AG04450 (cell line): Measurements from ENCODE around the gene USP37. TPM values are rescaled to one million over a fixed set of nuclear protein-coding genes. Genes with fewer than 3 reads are reported as not detected.

Experiments used
- CTCF ChIA-PET: fragments of 300-600, 350-600 bp; formaldehyde crosslinking; extraction: SDS; loops from one replicate; lab custom pipeline; 2022; ENCODE audit warnings: antibody characterized with exemption, inconsistent platforms; lab: Charles Lee
- POLR2A ChIA-PET: fragments of 350-600 bp; formaldehyde crosslinking; extraction: SDS; loops from one replicate; lab custom pipeline; 2021; ENCODE audit warnings: antibody characterized with exemption, inconsistent platforms; lab: Yijun Ruan, JAX
- DNase-seq: peaks from one replicate; pipeline ENCODE4 v3.0.0-alpha.2; 2011; ENCODE audit warnings: low read depth, low spot score
- H3K27ac ChIP-seq: one replicate; pipeline ENCODE4 v1.5.1; 2012; ENCODE audit warnings: low read depth, low read length, control low read depth
- H3K27me3 ChIP-seq: one replicate; pipeline ENCODE4 v1.6.0; 2012; ENCODE audit warnings: low read length; ENCODE audit not compliant: control insufficient read depth, insufficient read depth
- H3K4me3 ChIP-seq: 2 replicates; pipeline ENCODE4 v1.5.1; 2011; ENCODE audit warnings: mild to moderate bottlenecking, low read depth, low read length, control low read depth
- H3K9me3 ChIP-seq: 2 replicates; pipeline ENCODE4 v1.5.1; 2012; ENCODE audit warnings: low read length; ENCODE audit not compliant: control insufficient read depth, insufficient read depth
- polyA plus RNA-seq: library from polyadenylated mRNA; depleted of rRNA; stranded (reverse); fragments of >200 nt; gene quantifications from 2 replicates; pipeline ENCODE4 v1.2.3, GENCODE V29; 2011
- TF ChIP-seq, protein P1 (sequence below): IDR thresholded peaks from 2 replicates; pipeline ENCODE4 v1.5.1; 2011; ENCODE audit warnings: low read depth, low read length, control low read depth, inconsistent platforms

The USP37 gene
- polyA plus RNA-seq, 1 experiment = 4.9 TPM

DNA sequence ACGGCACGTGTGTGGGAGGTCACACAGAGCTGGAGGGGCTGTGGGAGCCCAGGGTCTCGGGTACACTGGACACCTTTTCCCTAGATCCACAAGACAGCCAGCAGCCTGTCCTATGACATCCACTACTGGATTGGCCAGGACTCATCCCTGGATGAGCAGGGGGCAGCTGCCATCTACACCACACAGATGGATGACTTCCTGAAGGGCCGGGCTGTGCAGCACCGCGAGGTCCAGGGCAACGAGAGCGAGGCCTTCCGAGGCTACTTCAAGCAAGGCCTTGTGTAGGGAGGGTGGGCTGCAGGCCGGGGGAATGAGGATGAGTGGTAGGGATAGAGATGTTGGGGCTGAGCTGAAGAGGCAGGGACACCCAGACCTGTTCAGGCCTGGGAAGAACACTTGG, 142.6 kb downstream of the USP37 start:
- ChIA-PET POLR2A (interaction anchor here (0.6 kb wide), 1 partner anchor 75 kb away, joined by 4 read pairs; no protein-coding TSS in a partner anchor), CTCF (interaction anchor here (0.5 to 1.1 kb wide), 2 partner anchors 16 to 133 kb away, joined by 3 read pairs; partner anchors contain the start of gene TMBIM1)
- no peak overlapping the region for H3K27ac ChIP-seq
- no peak overlapping the region for H3K4me3 ChIP-seq
- no peak for DNase-seq
- H3K9me3 ChIP-seq = no peaks in the 10 kb centered on the region
- TF ChIP-seq, protein P1, sequence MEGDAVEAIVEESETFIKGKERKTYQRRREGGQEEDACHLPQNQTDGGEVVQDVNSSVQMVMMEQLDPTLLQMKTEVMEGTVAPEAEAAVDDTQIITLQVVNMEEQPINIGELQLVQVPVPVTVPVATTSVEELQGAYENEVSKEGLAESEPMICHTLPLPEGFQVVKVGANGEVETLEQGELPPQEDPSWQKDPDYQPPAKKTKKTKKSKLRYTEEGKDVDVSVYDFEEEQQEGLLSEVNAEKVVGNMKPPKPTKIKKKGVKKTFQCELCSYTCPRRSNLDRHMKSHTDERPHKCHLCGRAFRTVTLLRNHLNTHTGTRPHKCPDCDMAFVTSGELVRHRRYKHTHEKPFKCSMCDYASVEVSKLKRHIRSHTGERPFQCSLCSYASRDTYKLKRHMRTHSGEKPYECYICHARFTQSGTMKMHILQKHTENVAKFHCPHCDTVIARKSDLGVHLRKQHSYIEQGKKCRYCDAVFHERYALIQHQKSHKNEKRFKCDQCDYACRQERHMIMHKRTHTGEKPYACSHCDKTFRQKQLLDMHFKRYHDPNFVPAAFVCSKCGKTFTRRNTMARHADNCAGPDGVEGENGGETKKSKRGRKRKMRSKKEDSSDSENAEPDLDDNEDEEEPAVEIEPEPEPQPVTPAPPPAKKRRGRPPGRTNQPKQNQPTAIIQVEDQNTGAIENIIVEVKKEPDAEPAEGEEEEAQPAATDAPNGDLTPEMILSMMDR = no peak
- peaks cover 9% of the 10 kb centered on the region for H3K27me3 ChIP-seq

DNA sequence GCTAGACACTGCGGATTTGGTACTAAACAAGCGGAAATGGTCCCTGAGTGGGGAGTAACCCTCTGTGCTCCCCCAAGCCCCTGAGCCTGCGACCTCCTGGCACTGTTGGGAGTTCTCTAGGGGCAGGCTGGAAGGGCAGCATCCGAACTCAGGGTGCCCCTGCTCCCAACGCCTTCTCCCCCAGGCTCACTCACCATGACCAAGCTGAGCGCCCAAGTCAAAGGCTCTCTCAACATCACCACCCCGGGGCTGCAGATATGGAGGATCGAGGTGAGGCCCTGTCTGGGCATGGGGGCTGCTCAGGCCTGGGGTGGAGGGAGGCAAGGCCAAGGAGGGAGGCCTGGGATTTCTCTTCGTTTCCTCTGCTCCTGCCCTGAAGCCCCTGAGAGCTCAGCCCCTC, 144.6 kb downstream of the USP37 start:
- Histone ChIP-seq H3K4me3 (no peak overlapping the region), H3K27ac (no peak overlapping the region), H3K9me3 (no peaks in the 10 kb centered on the region), H3K27me3 (peaks cover 7% of the 10 kb centered on the region)
- POLR2A ChIA-PET = no interaction called here
- TF ChIP-seq, protein P1 = no peak
- CTCF ChIA-PET = no interaction called here
- no peak for DNase-seq

DNA sequence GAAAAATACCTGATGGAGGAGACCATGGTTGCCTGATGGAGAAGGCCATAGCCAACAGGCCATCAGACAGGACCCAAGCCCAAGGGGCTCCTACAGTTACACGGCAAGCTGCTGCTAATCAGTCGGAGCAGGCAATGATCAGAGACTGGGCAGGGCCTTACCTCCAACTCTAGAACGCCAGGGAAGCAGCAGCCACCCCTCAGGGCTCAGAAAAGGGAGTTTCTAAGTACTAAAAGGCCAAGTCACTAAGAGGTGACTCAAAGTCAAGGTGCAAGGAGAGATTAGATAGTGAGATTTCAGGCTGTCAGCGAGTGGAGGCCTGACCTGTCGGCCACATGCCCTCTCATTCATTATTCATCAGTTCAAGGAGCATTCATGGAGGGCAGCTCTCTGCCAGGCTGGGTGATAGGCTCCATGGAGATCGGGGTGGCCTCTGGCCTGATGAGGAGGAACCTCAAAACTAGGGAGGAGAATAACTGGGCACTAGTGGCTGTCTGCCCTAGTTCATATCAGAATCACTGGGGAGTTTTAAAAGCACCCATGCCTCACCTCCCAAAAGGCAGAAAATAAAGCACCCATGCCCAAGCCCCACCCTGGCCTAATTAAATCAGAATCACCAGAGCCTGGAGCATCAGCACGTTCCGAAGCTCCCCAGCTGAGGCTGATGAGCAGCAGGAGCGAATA, 145.6 kb downstream of the USP37 start:
- ChIA-PET CTCF (no interaction called here), POLR2A (no interaction called here)
- TF ChIP-seq, protein P1 = no peak
- Histone ChIP-seq H3K27me3 (peaks cover 5% of the 10 kb centered on the region), H3K9me3 (no peaks in the 10 kb centered on the region), H3K4me3 (no peak overlapping the region), H3K27ac (no peak overlapping the region)
- no peak for DNase-seq

DNA sequence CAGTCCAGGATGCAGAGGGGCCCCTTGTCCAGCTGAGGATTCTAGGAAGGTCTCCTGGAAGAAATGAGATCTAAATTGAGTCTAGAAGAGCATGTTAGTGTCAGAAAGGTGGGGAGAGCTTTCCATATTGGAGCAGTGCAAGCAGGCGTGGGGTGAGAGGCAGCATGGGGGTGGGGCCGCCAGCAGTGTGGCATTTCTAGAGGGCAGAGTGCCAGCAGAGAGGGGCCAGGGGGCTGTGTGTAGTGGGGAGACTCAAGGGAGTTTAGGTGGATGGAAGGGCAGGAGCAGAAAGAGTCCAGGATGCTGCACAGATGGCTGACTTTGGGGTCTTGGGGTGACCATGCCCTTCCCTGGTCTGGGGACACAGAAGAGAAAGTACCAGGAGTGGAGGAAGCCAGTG, 147.1 kb downstream of the USP37 start:
- ChIA-PET POLR2A (no interaction called here), CTCF (no interaction called here)
- H3K4me3 ChIP-seq = no peak overlapping the region
- no peak for DNase-seq
- TF ChIP-seq, protein P1 = no peak
- no peak overlapping the region for H3K27ac ChIP-seq
- no peaks in the 10 kb centered on the region for H3K9me3 ChIP-seq
- peaks cover 5% of the 10 kb centered on the region for H3K27me3 ChIP-seq

DNA sequence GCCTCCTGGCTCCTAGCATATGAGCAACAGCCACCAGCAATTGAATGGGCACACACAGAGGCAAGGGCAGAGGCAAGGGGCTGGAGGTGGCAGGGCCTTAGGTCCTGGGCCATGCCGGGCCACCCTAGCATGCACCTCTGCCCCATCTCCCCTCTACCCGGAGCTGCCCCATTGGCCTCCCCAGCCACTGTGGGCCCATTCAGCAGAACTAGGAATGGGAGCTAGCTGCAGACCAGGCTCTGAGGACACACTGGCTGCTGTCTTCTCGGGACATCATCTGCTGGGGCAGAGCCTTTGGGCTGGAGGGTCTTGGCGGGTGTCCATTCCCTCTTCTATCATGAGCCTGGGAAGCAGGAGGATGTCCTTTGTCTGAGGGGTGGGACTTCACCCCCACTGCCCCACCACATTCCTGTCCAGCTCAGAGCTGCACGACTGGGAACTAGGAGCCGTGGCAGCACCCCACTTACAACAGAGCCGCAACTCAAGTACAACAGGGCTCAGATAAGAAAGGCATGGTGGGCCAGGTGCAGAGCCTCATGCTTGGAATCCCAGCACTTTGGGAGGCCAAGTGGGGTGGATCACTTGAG, 148.4 kb downstream of the USP37 start:
- Histone ChIP-seq H3K4me3 (no peak overlapping the region), H3K9me3 (no peaks in the 10 kb centered on the region), H3K27me3 (peaks cover 3% of the 10 kb centered on the region), H3K27ac (no peak overlapping the region)
- ChIA-PET CTCF (no interaction called here), POLR2A (no interaction called here)
- DNase-seq = no peak
- TF ChIP-seq, protein P1 = no peak
